Measurements from ENCODE around the gene CAMSAP2. TPM values are rescaled to one million over a fixed set of nuclear protein-coding genes. Genes with fewer than 3 reads are reported as not detected.

Gene CAMSAP2
- total and polyA plus RNA-seq, 10 of the 15 experiments (the other 5 are each of a cell fraction or from before 2014, with no cell fraction given), result 3.9 to 19.8 (median 8.0) TPM

GRCh38 chr1:200857804-200858203, 119.1 kb downstream of the CAMSAP2 start:
- 100% methylated on average over 1 of the region's 1 CpG for WGBS (ENCODE audit: insufficient coverage, insufficient replicate concordance, low lambda C conversion rate, missing lambda C conversion rate)
- POLR2A ChIA-PET, result no interaction called here

More at GRCh38 chr1:200857804-200858203, 119.1 kb downstream of the CAMSAP2 start:
- Histone ChIP-seq H3K79me2 (ENCODE audit: control insufficient read depth, insufficient read depth, low read length) (no peaks in the 10 kb centered on the region), H3K27ac (ENCODE audit: control insufficient read depth, insufficient read depth) (no peak overlapping the region), H3K4me2 (ENCODE audit: control insufficient read depth, insufficient read depth) (no peak overlapping the region), H3K4me3 (no peak overlapping the region), H3K4me1 (ENCODE audit: control insufficient read depth, insufficient read depth, low read length) (peaks cover 12% of the 10 kb centered on the region), H3K27me3 (replicated peaks in 1 of 2; ENCODE audit: control insufficient read depth in 2 of 2, insufficient read depth in 2 of 2, low read length in 1 of 2) (no peaks in the 10 kb centered on the region), H4K20me1 (ENCODE audit: control insufficient read depth, insufficient read depth) (no peaks in the 10 kb centered on the region), H3K9ac (ENCODE audit: control insufficient read depth, insufficient read depth, low read length) (no peak overlapping the region), H3K36me3 (ENCODE audit: control insufficient read depth in 2 of 2, insufficient read depth in 2 of 2, low read length in 1 of 2) (peaks cover 0 to 11% of the 10 kb centered on the region in 2 experiments; a peak in 1 of 4 replicates), H3K9me3 (replicated peaks; ENCODE audit: control insufficient read depth, insufficient read depth, low read length) (no peaks in the 10 kb centered on the region), H2AFZ (ENCODE audit: control insufficient read depth, low read depth, low read length) (no peak overlapping the region)
- BruUV-seq (replicated peaks), result no TSS peak
- DNase-seq (ENCODE audit: low read depth, low spot score), result no peak
- ChIA-PET SMC1A (ENCODE audit: uncharacterized antibody, unreplicated experiment) (interaction anchor here (0.7 to 16.6 kb wide), 9 partner anchors 9 to 236 kb away, joined by 3 to 208 read pairs (median 5); no protein-coding TSS in a partner anchor), CTCF (no interaction called here), RAD21 (ENCODE audit: unreplicated experiment) (interaction anchor here (0.9 to 5.7 kb wide), 4 partner anchors 9 to 114 kb away, joined by 4 to 33 read pairs (median 10); no protein-coding TSS in a partner anchor)
- intact Hi-C loops (cut with micrococcal nuclease; ENCODE audit: unreplicated experiment), result no loop called here
- no peak for ATAC-seq
- no peak for FAIRE-seq
- in situ Hi-C loops (cut with MboI), result no loop called here
- TF ChIP-seq FOS (IDR thresholded peaks at IDR 0.05; ENCODE audit: borderline replicate concordance, extremely low read depth, insufficient read length) (no peak), CEBPB (IDR thresholded peaks at IDR 0.05; ENCODE audit: borderline replicate concordance in 1 of 2, low read depth in 2 of 2, low read length in 2 of 2) (no peak), BRCA1 (IDR thresholded peaks at IDR 0.05; ENCODE audit: low read depth, low read length) (no peak), YY1 (IDR thresholded peaks at IDR 0.05; ENCODE audit: low read depth, low read length) (no peak), PBX3 (IDR thresholded peaks at IDR 0.05; ENCODE audit: insufficient replicate concordance, low read depth, low read length) (no peak), CREB1 (IDR thresholded peaks at IDR 0.05; ENCODE audit: low read depth) (no peak), EP300 (IDR thresholded peaks at IDR 0.05; ENCODE audit: borderline replicate concordance in 1 of 2, control insufficient read depth in 1 of 2, low read depth in 2 of 2, low read length in 2 of 2) (no peak), USF2 (IDR thresholded peaks at IDR 0.05; ENCODE audit: borderline replicate concordance, low read depth, low read length) (no peak), ZNF24 (IDR thresholded peaks at IDR 0.05) (no peak), EGR1 (IDR thresholded peaks at IDR 0.05; ENCODE audit: borderline replicate concordance in 1 of 2, low read depth in 2 of 2, low read length in 2 of 2) (no peak), PKNOX1 (IDR thresholded peaks at IDR 0.05) (no peak), SMAD5 (IDR thresholded peaks at IDR 0.05; ENCODE audit: low read depth) (no peak), ZBTB4 (CRISPR knock-in tag; IDR thresholded peaks at IDR 0.05) (no peak), SUZ12 (IDR thresholded peaks at IDR 0.05; ENCODE audit: unreplicated experiment) (no peak), SMAD1 (IDR thresholded peaks at IDR 0.05; ENCODE audit: low read depth, partially characterized antibody) (no peak), FOXM1 (IDR thresholded peaks at IDR 0.05; ENCODE audit: low read depth, low read length) (no peak)

Measured in GM12878 (cell line).